ENCODE data around the gene TFDP1. TPM values are rescaled to one million over a fixed set of nuclear protein-coding genes. Genes with fewer than 3 reads are reported as not detected.
"Not testable (repeated sequence)": the region's sequence is repeated elsewhere in the genome, so short reads cannot be mapped to it uniquely, and the experiment has no call there.

Gene TFDP1
- total RNA-seq, 1 donor from 2014 or later: 54.4 TPM

GRCh38 chr13:113588394-113589111 is 4.0 kb downstream of the TFDP1 start:
- Histone ChIP-seq H3K4me3 (ENCODE audit: low read depth, low read length) (no peak overlapping the region), H3K36me3 (ENCODE audit: control insufficient read depth, insufficient read depth, low read length) (peaks cover 6% of the 10 kb centered on the region), H3K27me3 (ENCODE audit: control insufficient read depth, insufficient read depth, low read length) (no peaks in the 10 kb centered on the region)
- TF ChIP-seq CTCF (IDR thresholded peaks at IDR 0.05; ENCODE audit: insufficient read depth, low read length, poor library complexity, severe bottlenecking): no peak
- DNase-seq (ENCODE audit: low read depth): no peak

- Histone ChIP-seq H3K36me3 (ENCODE audit: control insufficient read depth, insufficient read depth, low read length) (peaks cover 6% of the 10 kb centered on the region), H3K4me3 (ENCODE audit: low read depth, low read length) (no peak overlapping the region), H3K27me3 (ENCODE audit: control insufficient read depth, insufficient read depth, low read length) (no peaks in the 10 kb centered on the region)
- no peak for DNase-seq (ENCODE audit: low read depth)
- no peak for TF ChIP-seq CTCF (IDR thresholded peaks at IDR 0.05; ENCODE audit: insufficient read depth, low read length, poor library complexity, severe bottlenecking)
These were observed 4.9 kb downstream of the TFDP1 start for GRCh38 chr13:113589251-113589960.

DNA sequence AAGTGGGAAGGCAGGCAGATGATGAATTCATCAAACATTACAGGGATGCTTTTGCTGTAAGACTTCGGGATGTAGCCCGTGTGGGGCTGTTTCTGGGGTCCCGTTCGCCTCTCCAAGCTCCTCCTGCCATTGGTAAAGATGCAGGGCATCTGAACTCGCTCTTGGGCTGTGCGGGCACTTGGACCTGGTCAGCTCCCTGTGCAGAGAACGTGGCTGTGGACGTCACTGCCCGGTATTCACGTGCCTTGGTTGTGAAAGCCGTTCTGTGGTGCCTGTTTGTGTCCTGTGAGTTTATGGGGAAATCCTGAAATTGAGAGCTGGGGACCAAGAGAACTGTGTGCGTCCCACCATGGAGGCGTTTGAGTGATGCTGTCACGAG is 5.4 kb downstream of the TFDP1 start:
- no peak overlapping the region for H3K4me3 ChIP-seq (ENCODE audit: low read depth, low read length)
- no peak for DNase-seq (ENCODE audit: low read depth)
- no peaks in the 10 kb centered on the region for H3K27me3 ChIP-seq (ENCODE audit: control insufficient read depth, insufficient read depth, low read length)
- no peak for TF ChIP-seq CTCF (IDR thresholded peaks at IDR 0.05; ENCODE audit: insufficient read depth, low read length, poor library complexity, severe bottlenecking)
- peaks cover 7% of the 10 kb centered on the region for H3K36me3 ChIP-seq (ENCODE audit: control insufficient read depth, insufficient read depth, low read length)

DNA sequence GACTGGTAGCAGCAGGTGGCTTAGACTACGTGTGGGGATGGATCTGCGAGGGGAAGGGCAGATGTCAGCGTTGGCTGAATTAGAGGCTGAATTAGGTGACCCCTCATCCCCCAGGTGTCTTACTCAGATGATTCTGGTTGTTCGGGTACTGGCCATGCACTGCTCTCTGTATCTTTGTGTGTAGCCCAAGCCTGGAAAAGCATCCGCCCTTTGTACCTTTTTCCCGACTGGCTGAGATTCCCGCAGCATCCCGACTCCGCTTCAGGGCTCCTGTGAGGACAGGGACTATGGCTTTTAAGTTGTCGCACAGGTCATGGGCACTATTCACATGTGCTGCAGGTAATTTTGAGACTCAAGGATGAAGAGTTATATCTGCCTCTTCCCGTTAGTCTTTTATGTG is 7.2 kb downstream of the TFDP1 start:
- Histone ChIP-seq H3K4me3 (ENCODE audit: low read depth, low read length) (no peak overlapping the region), H3K36me3 (ENCODE audit: control insufficient read depth, insufficient read depth, low read length) (peaks cover 8% of the 10 kb centered on the region), H3K27me3 (ENCODE audit: control insufficient read depth, insufficient read depth, low read length) (no peaks in the 10 kb centered on the region)
- DNase-seq (ENCODE audit: low read depth): no peak
- no peak for TF ChIP-seq CTCF (IDR thresholded peaks at IDR 0.05; ENCODE audit: insufficient read depth, low read length, poor library complexity, severe bottlenecking)

DNA sequence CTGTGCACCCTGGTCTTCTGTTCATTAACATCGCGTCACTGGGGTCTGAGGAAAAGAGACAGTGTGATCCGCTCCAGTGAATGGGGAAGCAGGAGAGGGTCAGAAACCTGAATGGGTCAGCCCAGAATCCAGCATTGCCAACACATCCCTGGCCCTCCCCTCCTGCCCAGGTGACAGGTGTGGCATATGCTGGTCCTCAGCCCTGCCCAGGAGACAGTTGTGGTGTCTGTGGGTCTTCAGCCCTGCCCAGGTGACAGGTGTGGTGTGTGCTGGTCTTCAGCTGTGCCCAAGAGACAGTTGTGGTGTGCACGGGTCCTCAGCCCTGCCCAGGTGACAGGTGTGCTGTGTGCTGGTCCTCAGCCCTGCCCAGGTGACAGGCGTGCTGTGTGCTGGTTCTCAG is 8.0 kb downstream of the TFDP1 start:
- Histone ChIP-seq H3K27me3 (ENCODE audit: control insufficient read depth, insufficient read depth, low read length) (no peaks in the 10 kb centered on the region), H3K4me3 (ENCODE audit: low read depth, low read length) (no peak overlapping the region), H3K36me3 (ENCODE audit: control insufficient read depth, insufficient read depth, low read length) (peaks cover 6% of the 10 kb centered on the region)
- no peak for DNase-seq (ENCODE audit: low read depth)
- TF ChIP-seq CTCF (IDR thresholded peaks at IDR 0.05; ENCODE audit: insufficient read depth, low read length, poor library complexity, severe bottlenecking): no peak

GRCh38 chr13:113594066-113594821 is 9.7 kb downstream of the TFDP1 start:
- H3K27me3 ChIP-seq (ENCODE audit: control insufficient read depth, insufficient read depth, low read length); H3K4me3 ChIP-seq (ENCODE audit: low read depth, low read length): not testable (repeated sequence)

More at GRCh38 chr13:113594066-113594821, 9.7 kb downstream of the TFDP1 start:
- not testable (repeated sequence) for H3K36me3 ChIP-seq (ENCODE audit: control insufficient read depth, insufficient read depth, low read length); DNase-seq (ENCODE audit: low read depth)

All from kidney epithelial cell (primary cell).